Left renal pelvis (tissue), 4 donors: ENCODE measurements around the gene APH1B. TPM values are rescaled to one million over a fixed set of nuclear protein-coding genes. Genes with fewer than 3 reads are reported as not detected.
"Not testable (repeated sequence)": the region's sequence is repeated elsewhere in the genome, so short reads cannot be mapped to it uniquely, and the experiment has no call there.

ENCODE experiments used
- DNase-seq, 4 donors: peaks; one replicate each; pipeline ENCODE4 v3.0.0-alpha.2; 2013; ENCODE audit warnings: low read depth in 4 of 4, low spot score in 3 of 4
- polyA plus RNA-seq, 4 donors: library from polyadenylated mRNA; unstranded; fragments of 120-200 nt; gene quantifications; one replicate each; pipeline ENCODE4 v1.2.1, GENCODE V29; 2013; ENCODE audit not compliant: insufficient read length in 4 of 4

APH1B gene
- 10 to 100 TPM in 3 of 4 donors, 1 to 10 TPM in 1; 10.0 to 21.0 (median 18.5) TPM for polyA plus RNA-seq

DNA sequence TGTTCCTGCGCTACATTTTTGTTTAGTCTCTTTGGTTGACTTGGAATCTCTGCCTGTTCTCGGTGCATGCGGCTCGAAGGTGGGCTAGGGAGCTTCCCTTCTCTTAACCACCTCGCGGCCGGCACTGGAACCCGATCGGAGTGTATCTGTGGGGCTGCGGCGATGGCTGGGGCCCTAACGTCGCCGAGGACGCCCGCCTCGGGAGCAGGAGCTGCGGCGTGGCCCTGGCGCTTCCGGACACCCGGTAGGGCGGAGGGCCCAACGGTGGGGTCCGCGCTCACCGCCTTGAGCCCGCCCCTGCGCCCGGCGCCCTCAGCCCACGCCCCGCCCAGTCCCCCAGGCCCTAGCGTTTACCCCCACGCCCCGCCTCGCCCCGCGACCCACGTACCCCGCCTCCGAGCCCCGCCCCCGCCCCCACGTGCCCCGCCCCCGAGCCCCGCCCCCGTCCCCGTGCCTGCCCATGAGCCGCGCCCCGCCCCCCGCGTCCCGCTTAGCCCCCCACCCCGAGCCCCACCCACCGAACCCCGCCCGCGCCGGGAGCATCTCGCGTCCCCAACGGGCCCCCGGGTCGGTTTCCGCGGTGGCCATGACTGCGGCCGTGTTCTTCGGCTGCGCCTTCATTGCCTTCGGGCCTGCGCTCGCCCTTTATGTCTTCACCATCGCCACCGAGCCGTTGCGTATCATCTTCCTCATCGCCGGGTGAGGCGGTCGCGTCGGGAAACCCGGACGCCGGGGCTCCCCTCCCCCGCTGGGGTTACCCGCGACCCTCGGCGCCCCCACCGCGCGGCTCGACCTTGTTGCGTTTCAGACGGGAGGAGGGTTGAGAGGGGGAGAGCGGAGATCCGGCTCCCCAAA lies at the start of gene APH1B:
Gene APH1B (plus strand): TSS at position 568 of the 855 bp plus-strand sequence. CDS start 19 bp downstream, at position 587.
- DNase-seq: peak in 2 of 4 donors; percentile 51 to 58

DNA sequence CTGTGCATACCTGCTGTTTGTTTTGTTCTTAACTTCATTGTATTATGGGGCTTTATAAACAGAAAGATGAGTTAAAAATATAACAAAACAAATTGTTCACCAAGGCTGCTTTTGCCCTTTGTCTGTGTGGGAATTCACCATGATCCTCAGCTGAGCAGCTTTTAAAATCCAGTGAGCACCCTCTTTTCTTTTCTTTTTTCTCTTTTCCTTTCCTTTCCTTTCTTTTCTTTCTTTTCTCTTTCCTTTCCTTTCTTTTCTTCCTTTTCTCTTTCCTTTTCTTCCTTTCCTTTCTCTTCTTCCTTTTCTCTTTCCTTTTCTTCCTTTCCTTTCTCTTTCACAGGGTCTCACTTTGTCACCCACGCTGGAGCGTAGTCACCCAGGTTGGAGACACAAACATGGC lies 49.7 kb upstream of the APH1B start:
- DNase-seq: no peak

DNA sequence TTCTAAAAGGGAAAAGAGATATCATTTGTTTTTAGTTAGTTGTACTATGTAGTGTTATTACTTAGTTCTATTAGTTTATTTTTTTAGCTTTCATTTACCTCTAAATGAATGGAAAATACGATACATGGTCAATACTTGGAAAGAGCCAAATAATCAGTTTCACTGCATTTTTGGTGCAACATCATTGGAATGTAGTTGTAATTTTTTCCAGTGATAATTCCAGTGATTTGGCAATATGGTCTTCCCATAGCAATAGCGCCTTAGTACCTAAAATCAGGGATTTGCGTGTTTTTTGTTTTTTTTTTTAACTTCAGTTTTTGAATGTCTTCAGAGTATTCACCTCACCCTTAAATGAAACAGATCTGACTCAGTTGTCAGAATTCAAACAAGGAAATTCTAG lies 46.2 kb upstream of the APH1B start:
- no peak for DNase-seq

DNA sequence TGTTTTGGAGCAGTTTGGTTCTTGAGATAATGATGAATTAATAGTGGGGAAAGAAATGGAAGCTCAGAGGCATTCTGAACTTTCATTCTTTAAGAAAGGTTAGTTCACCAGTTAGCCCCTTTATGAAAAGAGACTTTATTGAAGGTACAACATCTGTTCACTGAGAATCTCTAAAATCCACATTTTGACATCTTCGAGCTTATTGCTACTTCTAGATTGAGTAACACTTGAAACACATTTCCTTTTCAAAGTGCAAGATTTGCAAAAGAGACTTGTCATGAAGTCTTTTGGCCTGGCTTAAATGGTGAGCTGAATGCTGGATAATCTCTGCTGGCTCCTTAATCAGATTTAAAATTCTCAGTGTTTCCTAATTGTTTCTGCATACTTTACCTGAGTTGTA lies 45.7 kb upstream of the APH1B start:
- no peak for DNase-seq

DNA sequence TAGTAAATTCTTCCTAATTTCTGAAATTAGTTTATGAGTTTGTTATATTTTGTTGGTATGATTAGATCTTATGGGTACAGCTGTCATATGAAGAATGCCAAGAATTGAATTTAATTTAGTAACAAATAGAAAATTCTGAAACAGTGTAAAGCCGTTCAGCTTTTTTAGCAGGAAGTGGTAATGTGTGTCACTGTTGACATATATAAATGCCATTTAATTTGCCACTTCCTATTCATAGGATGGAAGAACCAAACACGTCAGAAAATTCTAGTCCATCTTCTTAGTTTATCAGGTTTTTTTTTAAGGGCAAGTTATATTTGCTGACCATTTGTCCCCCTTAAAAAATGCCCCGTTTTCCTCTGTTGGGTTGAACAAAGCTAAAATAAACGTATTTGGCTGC lies 45.0 kb upstream of the APH1B start:
- DNase-seq: no peak

DNA sequence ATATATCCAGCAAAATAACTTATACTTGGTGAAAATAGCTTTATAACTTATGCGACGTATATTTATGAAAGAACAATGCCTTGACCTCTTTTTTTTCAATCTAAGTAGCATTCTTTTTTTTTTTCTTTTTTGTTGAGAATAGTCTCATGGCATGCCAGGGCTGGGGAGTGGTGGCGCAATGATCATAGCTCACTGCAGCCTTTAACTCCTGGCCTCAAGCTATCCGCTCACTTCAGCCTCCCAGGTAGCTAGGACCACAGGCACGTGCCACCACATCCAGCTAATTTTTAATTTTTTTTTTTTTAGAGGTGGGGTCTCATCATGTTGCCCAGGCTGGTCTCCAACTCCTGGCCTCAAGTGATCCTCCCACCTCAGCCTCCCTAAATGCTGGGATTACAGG lies 44.5 kb upstream of the APH1B start:
- no peak for DNase-seq

DNA sequence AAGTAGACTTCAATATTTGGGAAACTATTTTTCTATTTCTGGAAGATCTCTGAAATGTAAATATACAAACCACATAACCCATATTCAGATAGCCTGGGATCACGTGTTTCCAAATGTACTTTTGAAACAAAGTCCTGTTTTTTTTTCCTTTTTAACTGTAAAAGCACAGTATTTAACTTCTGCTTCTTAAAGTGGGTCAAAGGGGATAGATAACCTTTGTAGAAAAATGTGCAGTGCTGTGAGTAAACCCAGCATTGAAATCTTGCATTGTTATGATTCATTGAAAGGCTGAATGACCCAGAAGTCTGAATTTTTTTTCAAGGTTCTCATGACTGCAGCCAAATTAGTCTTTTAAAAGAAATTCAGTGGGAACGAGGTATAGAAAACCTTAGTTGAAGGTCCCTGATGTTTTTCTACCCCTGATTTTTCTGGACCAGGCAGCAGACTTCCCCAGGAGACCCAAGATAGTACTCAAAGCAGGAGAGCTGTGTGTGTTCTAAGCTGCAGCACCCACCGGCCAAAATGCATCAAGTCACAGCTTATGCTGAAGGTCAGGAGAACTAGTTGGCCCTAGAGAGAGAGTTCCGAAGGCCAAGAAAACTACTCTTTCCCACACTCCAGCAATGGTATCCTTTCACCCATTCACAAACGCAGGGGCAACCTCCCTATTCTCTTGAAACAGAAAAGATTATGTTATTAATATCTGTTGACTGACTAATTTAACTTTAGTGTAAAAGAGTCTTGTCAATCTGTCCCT lies 43.6 kb upstream of the APH1B start:
- DNase-seq: no peak

DNA sequence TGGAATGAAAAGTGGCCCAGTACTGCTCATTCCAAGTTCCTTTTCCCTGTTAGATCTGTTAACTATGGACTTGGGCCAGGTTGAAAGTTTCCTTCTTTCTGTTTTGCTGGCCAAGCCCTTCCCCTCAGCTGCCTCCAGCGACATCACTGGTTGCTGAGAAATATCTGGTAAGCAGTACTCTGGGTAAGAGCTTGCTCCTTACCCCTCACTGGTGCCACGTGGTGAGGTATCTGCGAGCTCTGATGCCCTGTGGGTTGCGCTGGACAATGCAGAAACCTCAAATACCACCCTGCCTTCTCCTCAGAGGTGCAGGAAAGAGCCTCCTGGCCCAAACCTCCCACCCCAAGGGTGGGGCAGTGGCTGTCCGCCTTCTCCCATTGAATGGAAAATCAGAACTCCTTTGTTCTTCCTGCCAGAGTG lies 42.9 kb upstream of the APH1B start:
- no peak for DNase-seq

DNA sequence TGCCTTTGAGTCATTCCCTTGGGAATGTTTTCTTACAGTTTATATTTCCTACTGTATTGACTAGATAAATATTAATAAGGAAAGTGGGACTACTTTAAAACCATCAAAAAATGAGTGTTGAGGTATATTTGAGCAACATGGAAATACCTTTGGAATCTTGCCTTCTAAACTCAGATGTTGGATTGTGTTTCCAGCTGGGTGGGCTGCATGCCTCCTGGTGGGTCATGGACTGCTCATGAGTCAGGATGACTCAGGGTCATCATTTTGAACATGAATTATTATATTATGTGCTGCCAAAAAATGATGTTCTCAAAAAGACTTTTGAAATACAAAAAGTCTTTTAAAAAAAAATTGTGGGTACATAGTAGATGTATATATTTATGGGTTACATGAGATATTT lies 41.1 kb upstream of the APH1B start:
- no peak for DNase-seq

DNA sequence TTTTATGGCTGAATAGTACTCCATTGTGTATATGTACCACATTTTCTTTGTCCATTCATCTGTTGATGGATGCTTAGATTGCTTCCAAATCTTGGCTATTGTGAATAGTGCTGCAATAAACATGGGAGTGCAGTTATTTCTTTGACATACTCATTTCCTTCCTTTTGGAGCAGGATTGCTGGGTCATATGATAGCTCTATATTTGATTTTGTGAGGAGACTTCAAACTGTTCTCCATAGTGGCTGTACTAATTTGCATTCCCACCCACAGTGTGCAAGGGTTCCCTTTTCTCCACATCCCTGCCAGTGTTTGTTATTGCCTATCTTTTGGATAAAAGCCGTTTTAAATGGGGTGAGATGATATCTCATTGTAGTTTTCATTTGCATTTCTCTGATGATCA lies 40.3 kb upstream of the APH1B start:
- DNase-seq: not testable (repeated sequence)

DNA sequence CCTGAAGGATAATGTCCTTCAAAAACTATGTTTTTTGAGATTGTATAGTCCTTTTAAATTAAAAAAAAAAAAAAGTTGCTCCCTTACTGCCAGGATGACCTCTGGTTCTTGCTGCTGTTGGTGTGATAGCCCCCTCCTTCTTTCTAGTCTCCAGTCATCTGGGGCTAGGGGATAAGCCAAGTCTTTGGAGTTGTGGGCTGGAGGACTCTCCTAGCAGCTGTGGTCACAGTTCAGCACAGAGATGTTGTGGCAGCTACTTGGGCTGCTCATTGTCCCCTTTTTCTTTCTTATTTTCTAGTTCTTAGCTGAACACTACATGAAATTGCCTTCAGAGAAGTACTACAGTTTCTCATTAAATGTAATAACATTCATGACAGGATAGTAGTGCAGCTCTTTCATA lies 39.2 kb upstream of the APH1B start:
- DNase-seq: no peak

DNA sequence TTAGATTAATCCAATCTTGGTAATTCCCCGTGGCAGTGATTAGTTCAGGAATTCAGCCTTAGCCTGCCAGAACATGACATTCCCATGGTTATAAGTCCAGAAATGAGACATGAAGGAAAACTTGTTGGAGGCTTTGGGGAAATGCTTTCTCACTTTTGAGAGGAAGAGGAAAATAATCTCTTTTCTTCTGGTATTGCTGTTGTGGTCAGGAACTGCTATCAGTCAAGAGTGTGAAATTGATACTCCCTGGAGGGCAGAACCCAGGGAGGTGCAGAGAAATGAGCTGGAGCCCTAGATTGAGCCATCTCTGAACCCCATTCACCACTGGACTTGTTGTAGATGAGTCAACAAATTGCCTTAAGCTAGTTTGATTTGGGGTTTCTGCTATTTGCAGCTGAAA lies 38.6 kb upstream of the APH1B start:
- no peak for DNase-seq

DNA sequence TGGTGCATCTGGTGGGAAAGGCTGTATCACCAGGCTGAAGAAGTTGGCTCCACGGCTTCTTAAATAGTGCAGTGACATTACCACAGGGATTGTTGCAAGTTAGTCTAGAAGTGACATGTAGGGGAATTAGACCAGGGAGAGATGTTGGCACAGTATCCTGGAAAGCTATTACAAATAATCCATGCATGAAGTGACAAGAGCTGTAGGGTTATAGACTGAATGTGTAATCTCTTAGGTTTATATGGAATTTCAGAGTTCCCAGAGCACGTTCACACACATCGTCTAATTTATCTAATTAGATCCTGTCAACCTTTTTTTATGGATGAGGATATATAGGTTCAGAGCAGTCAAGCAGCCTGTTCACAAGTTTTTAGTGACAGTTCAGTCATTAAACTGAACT lies 37.3 kb upstream of the APH1B start:
- no peak for DNase-seq

DNA sequence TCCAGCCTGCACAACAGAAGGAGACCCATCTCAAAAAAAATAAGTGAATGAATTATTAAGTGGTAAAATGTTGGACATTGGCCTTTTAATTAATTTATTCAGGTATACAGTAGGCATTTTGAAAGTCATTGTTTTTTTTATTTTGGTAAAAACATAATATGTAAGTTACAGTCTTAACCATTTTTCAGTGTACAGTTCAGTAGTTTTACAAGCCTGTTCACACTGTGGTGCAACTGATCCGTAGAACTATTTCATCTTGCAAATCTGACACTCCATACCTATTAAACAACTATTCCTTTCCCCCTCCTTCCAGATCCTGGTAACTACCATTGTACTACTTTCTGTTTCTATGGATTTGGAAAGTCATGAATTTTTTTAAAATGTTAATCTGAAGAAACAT lies 36.1 kb upstream of the APH1B start:
- no peak for DNase-seq

DNA sequence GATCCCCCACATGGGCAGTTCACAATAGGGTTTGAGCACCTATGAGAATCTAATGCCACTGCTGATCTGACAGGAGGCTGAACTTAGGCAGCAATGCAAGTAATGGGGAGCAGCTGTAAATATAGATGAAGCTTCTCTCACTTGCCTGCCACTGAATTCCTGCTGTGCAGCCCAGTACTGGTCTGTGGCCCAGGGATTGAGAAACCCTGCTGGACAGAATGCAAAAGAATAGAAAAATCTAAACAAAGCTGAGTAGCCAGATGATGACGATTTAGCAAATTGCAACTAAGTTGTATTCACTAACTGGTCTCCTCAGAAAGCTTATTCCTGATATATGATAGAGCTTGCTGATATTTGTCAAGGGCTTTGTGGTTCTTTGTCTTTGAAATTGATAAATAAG lies 34.3 kb upstream of the APH1B start:
- DNase-seq: no peak

DNA sequence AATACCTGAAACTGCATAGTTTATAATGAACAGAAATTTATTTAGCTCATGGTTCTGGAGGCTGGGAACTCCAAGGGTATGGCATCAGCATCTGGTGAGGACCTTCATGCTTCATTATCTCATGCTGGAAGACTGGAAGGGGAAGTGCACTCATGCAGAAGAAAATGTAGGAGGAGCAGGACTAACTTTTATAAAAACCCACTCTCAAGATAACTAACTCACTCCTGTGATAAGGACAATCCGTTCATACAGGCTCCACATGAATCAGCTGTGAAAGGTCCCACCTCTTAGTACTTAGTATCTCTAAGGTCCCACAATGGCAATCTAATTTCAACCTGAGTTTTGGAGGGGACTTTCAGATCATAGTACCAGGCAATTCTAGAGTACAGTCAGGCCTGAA lies 33.6 kb upstream of the APH1B start:
- DNase-seq: no peak

DNA sequence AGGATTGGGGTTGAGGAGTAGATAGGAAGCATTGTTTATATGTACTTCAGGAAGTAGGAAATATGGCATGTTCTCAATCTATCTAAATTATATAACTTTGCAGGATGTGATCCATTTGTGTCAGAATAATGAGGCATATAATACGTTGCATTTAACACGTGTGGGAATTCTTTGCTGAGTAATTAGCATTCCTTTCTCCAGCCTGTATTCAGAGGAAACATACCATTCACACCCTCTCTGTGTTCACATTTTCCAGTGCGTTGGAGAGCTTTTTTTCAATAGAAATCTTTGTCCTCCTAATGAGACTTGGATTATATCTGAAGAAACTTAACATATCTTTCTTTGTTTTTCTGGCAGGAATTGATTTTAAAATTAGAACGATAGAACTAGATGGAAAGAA lies 33.0 kb upstream of the APH1B start:
- no peak for DNase-seq

DNA sequence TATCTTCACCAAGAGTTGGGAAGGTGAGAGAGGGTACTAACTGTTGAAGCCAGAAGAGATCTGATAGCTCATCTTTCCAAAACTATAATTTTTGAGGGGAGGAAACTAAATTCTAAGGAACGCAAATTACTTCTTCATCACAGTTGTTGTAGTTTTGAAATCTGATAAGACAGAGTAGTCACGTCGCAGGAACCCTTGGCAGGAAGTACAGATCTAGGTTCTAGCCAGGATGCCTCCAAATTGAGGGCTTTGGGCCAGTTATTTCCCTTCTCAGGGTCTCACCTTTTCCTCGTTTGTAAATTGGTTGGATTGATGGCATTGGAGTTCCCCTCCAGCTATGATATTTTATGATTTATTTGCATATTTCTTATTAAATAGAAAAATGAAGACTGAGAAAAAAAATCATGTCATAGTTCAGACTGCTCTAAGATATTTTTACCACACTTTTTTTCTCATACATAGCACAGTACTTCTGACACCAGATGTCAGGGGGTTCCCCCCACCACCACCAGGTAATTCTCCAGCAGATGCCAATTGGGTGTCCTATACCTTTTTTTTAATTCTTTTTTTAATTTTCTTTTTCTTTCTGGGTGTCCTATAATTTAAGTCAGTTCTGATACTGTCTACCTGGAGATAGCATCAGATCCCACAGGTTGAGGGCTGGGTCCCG lies 32.3 kb upstream of the APH1B start:
- DNase-seq: no peak

DNA sequence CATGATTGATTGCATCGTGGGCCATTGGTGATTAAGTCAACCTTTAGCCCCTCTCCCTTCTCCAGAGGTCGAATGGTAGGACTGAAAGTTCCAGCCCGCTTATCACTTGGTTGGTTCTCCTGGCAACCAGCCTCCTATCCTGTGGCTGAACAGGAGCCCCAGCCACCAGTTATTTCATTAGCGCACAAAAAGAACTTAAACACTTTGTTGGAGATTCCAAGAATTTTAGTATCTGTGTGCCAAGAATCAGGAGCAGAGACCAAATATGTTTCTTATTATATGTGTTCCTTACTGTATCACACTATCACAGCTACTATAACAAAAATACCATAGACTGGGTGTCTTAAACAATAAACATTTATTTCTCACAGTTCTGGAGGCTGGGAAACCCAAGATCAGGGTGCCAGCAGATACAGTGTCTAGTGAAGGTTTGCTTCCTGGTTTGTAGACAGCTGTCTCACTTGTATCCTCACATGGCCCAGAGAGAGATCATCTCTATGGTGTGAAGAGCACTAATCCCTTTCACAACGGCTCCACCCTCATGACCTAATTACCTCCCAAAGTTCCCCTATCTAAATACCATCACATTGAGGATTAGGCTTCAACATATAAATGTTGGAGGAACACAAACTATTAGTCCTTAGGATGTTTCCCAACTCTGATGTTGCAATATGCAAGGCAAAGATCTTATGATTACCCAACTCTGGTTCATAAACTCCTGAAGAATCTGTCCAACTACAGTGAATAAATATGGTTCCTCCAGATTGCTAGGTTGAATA lies 30.5 kb upstream of the APH1B start:
- no peak for DNase-seq

DNA sequence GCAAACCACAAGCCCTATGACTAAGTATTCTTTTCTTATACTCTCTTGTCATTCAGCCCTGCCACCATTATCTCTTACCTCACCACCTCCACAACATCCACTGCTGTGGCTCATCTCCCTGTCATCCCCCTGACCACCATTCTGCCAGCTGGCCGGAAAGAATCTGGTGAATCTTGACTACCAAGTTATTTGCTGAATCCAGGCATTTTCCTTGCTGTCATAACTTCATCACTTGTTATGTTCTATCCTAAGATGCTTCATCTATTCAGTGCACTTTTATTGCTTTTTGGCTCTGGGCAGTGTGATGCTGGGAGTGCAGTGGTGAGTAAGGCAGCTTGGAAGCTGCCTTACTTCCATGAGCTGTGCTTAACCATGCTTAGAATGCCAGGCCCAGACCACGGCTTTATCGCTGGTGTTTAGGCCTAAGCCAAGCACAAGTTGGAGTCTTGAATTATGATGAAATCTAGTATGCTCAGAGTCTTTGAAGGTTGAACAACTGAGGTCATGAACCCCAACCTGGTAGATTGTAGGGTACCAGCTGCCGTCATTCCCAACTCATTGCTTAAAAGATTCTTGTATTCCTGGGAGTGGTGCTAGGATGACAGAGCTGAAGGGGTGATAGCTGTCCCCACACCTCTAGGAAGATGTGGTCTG lies 27.0 kb upstream of the APH1B start:
- DNase-seq: no peak
